Astrocyte (in vitro differentiated cells and primary cell): Measurements from ENCODE around the gene OR10J1. TPM values are rescaled to one million over a fixed set of nuclear protein-coding genes. Genes with fewer than 3 reads are reported as not detected.

Experiments used
- DNase-seq: peaks from one replicate; pipeline ENCODE4 v3.0.0-alpha.2; 2010; ENCODE audit warnings: low read depth
- FAIRE-seq: peaks from 2 replicates; lab custom pipeline; 2011; peaks lifted over from hg19 to GRCh38; lab: Jason Lieb, UNC
- H2AFZ ChIP-seq: 2 replicates; pipeline ENCODE4 v1.6.0; 2012; ENCODE audit warnings: low read depth, low read length, inconsistent platforms
- H3K27ac ChIP-seq: 2 replicates; pipeline ENCODE4 v1.5.1; 2011; ENCODE audit warnings: low read depth, low read length, inconsistent platforms
- H3K27me3 ChIP-seq: 2 replicates; pipeline ENCODE4 v1.6.0; 2011; ENCODE audit warnings: low read length, inconsistent platforms; ENCODE audit not compliant: insufficient read depth
- H3K36me3 ChIP-seq: 2 replicates; pipeline ENCODE4 v1.5.1; 2011; ENCODE audit warnings: low read length, inconsistent platforms; ENCODE audit not compliant: insufficient read depth
- H3K4me1 ChIP-seq: 2 replicates; pipeline ENCODE4 v1.5.1; 2011; ENCODE audit warnings: low read length, inconsistent platforms; ENCODE audit not compliant: insufficient read depth
- H3K4me2 ChIP-seq: 2 replicates; pipeline ENCODE4 v1.6.0; 2012; ENCODE audit warnings: low read length, inconsistent platforms
- H3K4me3 ChIP-seq: 2 replicates; pipeline ENCODE4 v1.5.1; 2011; ENCODE audit warnings: low read depth, mild to moderate bottlenecking, low read length, inconsistent platforms; ENCODE audit not compliant: insufficient read depth
- H3K79me2 ChIP-seq: 2 replicates; pipeline ENCODE4 v1.6.0; 2012; ENCODE audit warnings: mild to moderate bottlenecking, low read length, inconsistent platforms; ENCODE audit not compliant: insufficient read depth
- H3K9ac ChIP-seq: 2 replicates; pipeline ENCODE4 v1.6.0; 2012; ENCODE audit warnings: mild to moderate bottlenecking, low read length, inconsistent platforms
- H3K9me3 ChIP-seq: 2 replicates; pipeline ENCODE4 v1.5.1; 2012; ENCODE audit warnings: low read depth, mild to moderate bottlenecking, low read length, inconsistent platforms; ENCODE audit not compliant: insufficient read depth
- H4K20me1 ChIP-seq: 2 replicates; pipeline ENCODE4 v1.6.0; 2012; ENCODE audit warnings: low read length, inconsistent platforms; ENCODE audit not compliant: insufficient read depth
- H3K27ac Mint-ChIP-seq: one replicate; pipeline ENCODE4 v1.8.0; 2021; ENCODE audit warnings: mild to moderate bottlenecking, mixed read lengths; ENCODE audit not compliant: unreplicated experiment
- H3K27me3 Mint-ChIP-seq: one replicate; pipeline ENCODE4 v1.8.0; 2021; ENCODE audit warnings: low read depth, mixed read lengths; ENCODE audit not compliant: unreplicated experiment
- H3K36me3 Mint-ChIP-seq: one replicate; pipeline ENCODE4 v1.8.0; 2021; ENCODE audit warnings: low read depth, mixed read lengths; ENCODE audit not compliant: unreplicated experiment
- H3K4me1 Mint-ChIP-seq: one replicate; pipeline ENCODE4 v1.8.0; 2021; ENCODE audit warnings: low read depth, mixed read lengths; ENCODE audit not compliant: unreplicated experiment
- H3K4me3 Mint-ChIP-seq: one replicate; pipeline ENCODE4 v1.8.0; 2021; ENCODE audit warnings: mild to moderate bottlenecking, moderate library complexity, mixed read lengths; ENCODE audit not compliant: unreplicated experiment
- H3K9me3 Mint-ChIP-seq: one replicate; pipeline ENCODE4 v1.8.0; 2021; ENCODE audit warnings: mild to moderate bottlenecking, mixed read lengths; ENCODE audit not compliant: unreplicated experiment
- CTCF ChIP-seq: IDR thresholded peaks from 2 replicates; pipeline ENCODE4 v1.5.1; 2011; ENCODE audit warnings: low read depth, mild to moderate bottlenecking, inconsistent platforms, low read length, moderate library complexity; ENCODE audit not compliant: insufficient read depth
- EZH2 ChIP-seq: IDR thresholded peaks from 2 replicates; pipeline ENCODE4 v1.6.1; 2012; ENCODE audit warnings: mild to moderate bottlenecking, low read length, inconsistent platforms; ENCODE audit not compliant: insufficient read depth
- total RNA-seq: library from RNA; stranded (reverse); gene quantifications from 2 replicates; pipeline ENCODE4 v1.2.1, GENCODE V29; 2021

The OR10J1 gene
- total RNA-seq, 1 donor from 2014 or later: not detected

- Mint-ChIP-seq H3K9me3 (no peaks in the 10 kb centered on the region), H3K36me3 (no peaks in the 10 kb centered on the region), H3K27me3 (no peaks in the 10 kb centered on the region), H3K27ac (no peak overlapping the region), H3K4me1 (peaks cover 8% of the 10 kb centered on the region), H3K4me3 (no peak overlapping the region)
- TF ChIP-seq EZH2 (no peak), CTCF (no peak)
- FAIRE-seq (no peak), DNase-seq (no peak)
- Histone ChIP-seq H4K20me1 (no peaks in the 10 kb centered on the region), H3K9me3 (no peaks in the 10 kb centered on the region), H3K27me3 (no peaks in the 10 kb centered on the region), H3K4me3 (no peak overlapping the region), H2AFZ (no peak overlapping the region), H3K9ac (no peak overlapping the region), H3K36me3 (no peaks in the 10 kb centered on the region), H3K4me2 (no peak overlapping the region), H3K79me2 (no peaks in the 10 kb centered on the region), H3K27ac (no peak overlapping the region), H3K4me1 (no peaks in the 10 kb centered on the region)
Measured at GRCh38 chr1:159469921-159470533, 30.5 kb downstream of the OR10J1 start.

DNA sequence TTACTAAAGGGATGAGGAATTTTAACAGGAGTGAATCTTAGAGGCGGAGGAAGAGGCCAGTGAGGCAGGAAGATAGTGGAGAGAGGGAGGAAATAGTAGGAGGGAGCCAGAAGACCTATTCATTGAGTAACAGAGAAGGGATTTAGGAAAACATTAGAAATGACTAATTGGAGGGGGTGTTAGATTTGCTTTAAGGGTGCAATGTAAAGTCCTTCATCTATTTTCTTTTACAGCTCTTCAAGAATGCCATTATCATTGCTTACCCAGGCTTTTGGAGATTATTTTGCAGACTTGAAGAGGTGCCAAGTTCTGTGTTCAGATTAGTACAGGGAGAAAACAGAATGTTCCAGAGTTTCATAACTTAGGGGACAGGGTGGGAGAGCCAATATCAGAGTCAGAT is 33.8 kb downstream of the OR10J1 start:
- H3K4me2 ChIP-seq: no peak overlapping the region
- no peaks in the 10 kb centered on the region for H3K36me3 ChIP-seq
- no peak overlapping the region for H3K27ac ChIP-seq
- H3K9me3 ChIP-seq: no peaks in the 10 kb centered on the region
- no peaks in the 10 kb centered on the region for H3K36me3 Mint-ChIP-seq
- no peak overlapping the region for H3K27ac Mint-ChIP-seq
- H3K79me2 ChIP-seq: no peaks in the 10 kb centered on the region
- TF ChIP-seq EZH2 (no peak), CTCF (no peak)
- DNase-seq: no peak
- H4K20me1 ChIP-seq: no peaks in the 10 kb centered on the region
- H3K4me1 Mint-ChIP-seq: peaks cover 8% of the 10 kb centered on the region
- H2AFZ ChIP-seq: no peak overlapping the region
- no peak for FAIRE-seq
- H3K9me3 Mint-ChIP-seq: no peaks in the 10 kb centered on the region
- H3K27me3 ChIP-seq: no peaks in the 10 kb centered on the region
- H3K27me3 Mint-ChIP-seq: no peaks in the 10 kb centered on the region
- no peak overlapping the region for H3K4me3 ChIP-seq
- H3K9ac ChIP-seq: no peak overlapping the region
- no peak overlapping the region for H3K4me3 Mint-ChIP-seq
- no peaks in the 10 kb centered on the region for H3K4me1 ChIP-seq

DNA sequence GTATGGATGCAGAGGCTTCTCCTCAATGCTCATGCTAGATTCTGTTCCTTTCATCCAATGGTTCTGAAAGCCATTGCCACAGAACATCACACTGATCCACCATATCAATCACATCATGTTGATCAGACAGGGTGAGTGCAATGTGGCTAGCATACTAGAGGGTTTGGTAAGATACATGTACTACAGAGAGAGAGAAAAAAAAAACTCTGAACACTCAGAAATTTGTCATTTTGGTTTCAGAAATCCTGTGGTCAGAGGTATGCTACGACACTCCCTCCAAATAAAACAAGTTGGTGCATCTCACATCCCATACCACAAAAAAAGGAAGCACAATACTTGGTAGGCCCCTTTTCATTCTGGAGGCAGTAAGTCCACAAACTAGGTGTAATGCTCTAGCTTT is 35.4 kb downstream of the OR10J1 start:
- Mint-ChIP-seq H3K36me3 (no peaks in the 10 kb centered on the region), H3K27ac (no peak overlapping the region), H3K4me3 (no peak overlapping the region), H3K27me3 (no peaks in the 10 kb centered on the region), H3K9me3 (no peaks in the 10 kb centered on the region), H3K4me1 (peaks cover 4% of the 10 kb centered on the region)
- Histone ChIP-seq H3K9ac (no peak overlapping the region), H3K4me2 (no peak overlapping the region), H3K27ac (no peak overlapping the region), H3K4me3 (no peak overlapping the region), H3K27me3 (no peaks in the 10 kb centered on the region), H3K79me2 (no peaks in the 10 kb centered on the region), H4K20me1 (no peaks in the 10 kb centered on the region), H3K4me1 (no peaks in the 10 kb centered on the region), H2AFZ (no peak overlapping the region), H3K9me3 (no peaks in the 10 kb centered on the region), H3K36me3 (no peaks in the 10 kb centered on the region)
- no peak for FAIRE-seq
- no peak for DNase-seq
- TF ChIP-seq CTCF (no peak), EZH2 (no peak)
